HL-60 (cell line): ENCODE results near the gene MCCD1.
"Not testable (repeated sequence)": the region's sequence is repeated elsewhere in the genome, so short reads cannot be mapped to it uniquely, and the experiment has no call there.

Experiments
- DNase-seq, 2 experiments: peaks; one replicate each; pipeline ENCODE4 v3.0.0-alpha.2; 2010 to 2020; ENCODE audit warnings: low read depth in 1 of 2, low spot score in 1 of 2
- H3K27ac ChIP-seq: fragments of 250-450 bp; sonication (Bioruptor Pico); replicated peaks from 2 replicates; pipeline ENCODE4 v1.5.1; 2020; ENCODE audit warnings: mild to moderate bottlenecking, moderate library complexity
- H3K27me3 ChIP-seq: fragments of 250-450 bp; sonication (Bioruptor Pico); 2 replicates; pipeline ENCODE4 v1.5.1; 2021; ENCODE audit warnings: mild to moderate bottlenecking, moderate library complexity; ENCODE audit not compliant: insufficient read depth, poor library complexity, severe bottlenecking
- H3K4me3 ChIP-seq: replicated peaks from 2 replicates; pipeline ENCODE4 v1.5.1; 2011; ENCODE audit warnings: mild to moderate bottlenecking, control low read depth, low read length; ENCODE audit not compliant: insufficient read depth
- CTCF ChIP-seq: IDR thresholded peaks from one replicate; pipeline ENCODE4 v1.5.1; 2011; ENCODE audit warnings: low read length, control low read depth, inconsistent platforms; ENCODE audit not compliant: insufficient read depth
- GABPA ChIP-seq: IDR thresholded peaks from 2 replicates; pipeline ENCODE4 v1.6.1; 2012; ENCODE audit warnings: low read depth
- POLR2AphosphoS5 ChIP-seq: IDR thresholded peaks from 2 replicates; pipeline ENCODE4 v1.6.1; 2012; ENCODE audit warnings: low read depth
- REST ChIP-seq: IDR thresholded peaks from 2 replicates; pipeline ENCODE4 v1.6.1; 2012; ENCODE audit warnings: low read depth; ENCODE audit not compliant: insufficient replicate concordance
- SPI1 ChIP-seq: IDR thresholded peaks from 2 replicates; pipeline ENCODE4 v1.6.1; 2012; ENCODE audit warnings: low read depth, mild to moderate bottlenecking, borderline replicate concordance

The MCCD1 gene

GRCh38 chr6:31480574-31480973, 48.2 kb upstream of the MCCD1 start:
- Histone ChIP-seq H3K4me3 (no peak overlapping the region), H3K27ac (no peak overlapping the region), H3K27me3 (no peaks in the 10 kb centered on the region)
- DNase-seq, result no peak
- no peak for TF ChIP-seq POLR2AphosphoS5
- no peak for TF ChIP-seq REST

GRCh38 chr6:31483392-31483791, 45.4 kb upstream of the MCCD1 start:
- Histone ChIP-seq H3K27ac (no peak overlapping the region), H3K27me3 (no peaks in the 10 kb centered on the region), H3K4me3 (no peak overlapping the region)
- DNase-seq, result no peak
- TF ChIP-seq CTCF (no peak), POLR2AphosphoS5 (no peak), REST (no peak), SPI1 (no peak), GABPA (no peak)

GRCh38 chr6:31485055-31485454, 43.7 kb upstream of the MCCD1 start:
- no peak for TF ChIP-seq SPI1
- TF ChIP-seq POLR2AphosphoS5, result no peak
- no peak for TF ChIP-seq GABPA
- TF ChIP-seq REST, result no peak
- no peak for TF ChIP-seq CTCF
- no peaks in the 10 kb centered on the region for H3K27me3 ChIP-seq
- no peak overlapping the region for H3K27ac ChIP-seq
- no peak overlapping the region for H3K4me3 ChIP-seq
- no peak for DNase-seq

- DNase-seq, H3K27ac ChIP-seq: not testable (repeated sequence)
Measured at GRCh38 chr6:31486065-31486837, 42.5 kb upstream of the MCCD1 start.

GRCh38 chr6:31487674-31488073, 41.1 kb upstream of the MCCD1 start:
- not testable (repeated sequence) for DNase-seq

More at GRCh38 chr6:31486065-31486837, 42.5 kb upstream of the MCCD1 start:
- H3K27me3 ChIP-seq, H3K4me3 ChIP-seq: not testable (repeated sequence)

More at GRCh38 chr6:31487674-31488073, 41.1 kb upstream of the MCCD1 start:
- H3K27ac ChIP-seq, H3K27me3 ChIP-seq, H3K4me3 ChIP-seq: not testable (repeated sequence)
